NCI-H187 treated with DMSO at 0.1 percent for 48 hours (cell line): ENCODE measurements around the gene ODF2.
"Not testable (repeated sequence)": the region's sequence is repeated elsewhere in the genome, so short reads cannot be mapped to it uniquely, and the experiment has no call there.

Source experiments
- DNase-seq: peaks from one replicate; lab custom pipeline; 2025; lab: John Stamatoyannopoulos, UW

Gene ODF2

DNA sequence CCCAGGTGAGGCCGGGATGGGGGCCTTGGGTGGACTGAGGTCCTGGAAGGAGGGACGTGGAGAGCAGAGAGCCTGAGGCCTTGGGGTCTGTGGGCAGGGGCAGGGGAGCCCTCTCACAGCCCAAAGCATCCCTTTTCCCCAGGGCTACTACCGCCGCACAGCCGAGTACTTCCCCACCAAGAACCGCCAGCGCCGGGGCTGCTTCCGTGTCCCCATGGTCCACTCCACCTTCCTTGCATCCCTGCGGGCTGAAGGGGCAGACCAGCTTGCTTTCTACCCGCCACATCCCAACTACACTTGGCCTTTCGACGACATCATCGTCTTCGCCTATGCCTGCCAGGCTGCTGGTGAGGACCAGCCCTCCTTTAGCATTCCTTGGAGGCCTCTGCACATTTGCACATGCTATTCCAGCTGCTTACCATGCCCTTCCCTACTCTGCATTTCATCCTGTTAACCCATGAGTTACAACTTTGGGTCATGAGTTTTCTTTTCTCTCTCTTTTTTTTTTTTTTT, 31.5 kb upstream of the ODF2 start:
- no peak for DNase-seq

DNA sequence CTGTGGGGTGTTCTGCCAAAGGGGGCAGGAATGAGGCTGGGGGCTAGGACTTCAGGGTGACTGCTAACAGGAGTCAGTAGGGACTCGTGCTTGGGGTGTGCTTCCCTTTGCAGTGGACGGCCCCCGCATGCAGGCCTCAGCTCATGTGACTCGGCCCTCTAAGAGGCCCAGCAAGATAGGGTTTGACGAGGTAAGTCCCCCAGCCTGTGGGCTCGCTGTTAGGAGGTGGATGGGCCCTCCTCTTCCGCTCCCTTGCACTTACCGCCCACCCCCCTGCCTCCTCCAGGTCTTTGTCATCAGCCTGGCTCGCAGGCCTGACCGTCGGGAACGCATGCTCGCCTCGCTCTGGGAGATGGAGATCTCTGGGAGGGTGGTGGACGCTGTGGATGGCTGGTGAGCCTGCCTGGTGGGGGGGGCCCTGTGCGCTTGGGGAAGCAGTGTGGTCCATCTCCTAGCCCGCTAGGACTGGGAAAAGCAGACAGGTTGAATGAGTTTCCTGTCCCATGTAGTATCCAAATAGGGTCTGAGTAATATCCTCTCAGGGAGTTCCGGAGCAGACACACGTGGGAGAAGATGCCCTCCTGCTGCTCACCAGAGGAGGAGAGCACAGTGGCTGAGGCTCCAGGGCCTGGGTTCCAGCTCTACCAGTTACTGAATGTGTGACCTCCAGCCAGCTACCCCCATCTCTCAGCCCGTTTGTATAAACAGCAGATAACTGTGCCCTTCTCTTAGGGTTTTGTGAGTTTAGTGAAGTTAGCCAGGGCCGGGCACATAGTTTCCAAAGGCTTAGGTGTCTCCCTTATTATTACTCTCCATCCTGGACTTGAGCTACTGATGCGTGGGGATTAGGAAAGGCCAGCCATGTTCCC, 26.9 kb upstream of the ODF2 start:
- no peak for DNase-seq

DNA sequence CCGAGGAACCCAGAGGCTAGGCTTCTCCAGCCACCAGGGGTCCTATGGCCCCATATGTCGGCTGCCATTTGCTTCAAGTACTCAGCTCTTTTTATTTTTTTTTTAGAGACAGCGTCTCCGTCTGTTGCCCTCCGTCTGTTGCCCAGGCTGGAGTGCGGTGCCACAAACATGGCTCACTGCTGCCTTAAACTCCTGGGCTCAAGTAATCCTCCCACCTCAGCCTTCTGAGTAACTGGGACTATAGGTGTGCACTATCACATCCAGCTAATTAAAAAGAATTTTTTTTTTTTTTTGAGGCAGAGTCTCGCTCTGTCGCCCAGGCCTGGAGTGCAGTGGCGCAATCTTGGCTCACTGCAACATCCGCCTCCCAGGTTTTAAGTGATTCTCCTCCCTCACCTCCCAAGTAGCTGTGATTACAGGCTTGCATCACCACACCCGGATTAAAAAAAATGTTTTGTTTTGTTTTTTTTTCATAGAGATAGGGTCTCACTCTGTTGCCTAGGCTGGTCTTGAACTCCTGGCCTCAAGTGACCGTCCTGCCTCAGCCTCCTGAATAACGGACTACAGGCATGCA, 26.2 kb upstream of the ODF2 start:
- DNase-seq, result no peak

DNA sequence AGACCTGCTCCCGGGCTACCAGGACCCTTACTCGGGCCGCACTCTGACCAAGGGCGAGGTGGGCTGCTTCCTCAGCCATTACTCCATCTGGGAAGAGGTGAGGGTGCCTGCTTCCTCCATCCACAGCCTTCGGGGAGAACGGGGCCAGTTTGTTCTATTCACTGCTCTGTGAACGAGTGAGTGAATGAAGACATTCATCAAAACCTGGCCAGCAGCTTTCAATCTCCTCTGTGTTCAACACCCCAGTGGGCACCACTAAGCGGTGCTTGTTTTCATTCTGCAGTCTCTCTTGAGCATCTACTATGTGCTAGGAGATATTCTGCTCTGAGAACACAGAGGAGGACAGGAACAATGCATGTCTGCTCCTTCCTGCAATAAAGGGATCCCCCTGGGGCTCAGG, 24.6 kb upstream of the ODF2 start:
- no peak for DNase-seq

DNA sequence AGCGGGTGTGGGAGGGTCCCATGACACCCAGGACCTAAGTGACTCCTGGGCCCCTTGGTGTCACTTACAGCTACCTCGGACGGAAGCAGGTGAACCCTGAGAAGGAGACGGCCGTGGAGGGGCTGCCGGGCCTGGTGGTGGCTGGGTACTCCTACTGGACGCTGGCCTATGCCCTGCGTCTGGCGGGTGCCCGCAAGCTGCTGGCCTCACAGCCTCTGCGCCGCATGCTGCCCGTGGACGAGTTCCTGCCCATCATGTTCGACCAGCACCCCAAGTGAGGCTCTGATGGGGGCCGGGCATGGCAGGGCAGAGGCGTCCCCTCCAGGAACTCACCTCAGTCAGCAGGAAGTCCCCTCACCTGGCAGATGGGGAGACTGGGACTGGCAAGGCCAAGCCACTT, 21.5 kb upstream of the ODF2 start:
- DNase-seq, result no peak

DNA sequence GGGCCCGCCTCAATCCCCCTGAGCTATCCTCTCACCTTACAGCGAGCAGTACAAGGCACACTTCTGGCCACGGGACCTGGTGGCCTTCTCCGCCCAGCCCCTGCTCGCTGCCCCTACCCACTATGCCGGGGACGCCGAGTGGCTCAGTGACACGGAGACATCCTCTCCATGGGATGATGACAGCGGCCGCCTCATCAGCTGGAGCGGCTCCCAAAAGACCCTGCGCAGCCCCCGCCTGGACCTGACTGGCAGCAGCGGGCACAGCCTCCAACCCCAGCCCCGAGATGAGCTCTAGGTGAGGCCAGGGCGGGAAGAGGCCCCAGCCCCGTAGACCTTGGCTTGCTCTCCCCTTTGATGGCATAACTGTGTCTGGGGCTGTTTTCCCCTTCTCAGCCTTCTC, 20.2 kb upstream of the ODF2 start:
- DNase-seq, result no peak

DNA sequence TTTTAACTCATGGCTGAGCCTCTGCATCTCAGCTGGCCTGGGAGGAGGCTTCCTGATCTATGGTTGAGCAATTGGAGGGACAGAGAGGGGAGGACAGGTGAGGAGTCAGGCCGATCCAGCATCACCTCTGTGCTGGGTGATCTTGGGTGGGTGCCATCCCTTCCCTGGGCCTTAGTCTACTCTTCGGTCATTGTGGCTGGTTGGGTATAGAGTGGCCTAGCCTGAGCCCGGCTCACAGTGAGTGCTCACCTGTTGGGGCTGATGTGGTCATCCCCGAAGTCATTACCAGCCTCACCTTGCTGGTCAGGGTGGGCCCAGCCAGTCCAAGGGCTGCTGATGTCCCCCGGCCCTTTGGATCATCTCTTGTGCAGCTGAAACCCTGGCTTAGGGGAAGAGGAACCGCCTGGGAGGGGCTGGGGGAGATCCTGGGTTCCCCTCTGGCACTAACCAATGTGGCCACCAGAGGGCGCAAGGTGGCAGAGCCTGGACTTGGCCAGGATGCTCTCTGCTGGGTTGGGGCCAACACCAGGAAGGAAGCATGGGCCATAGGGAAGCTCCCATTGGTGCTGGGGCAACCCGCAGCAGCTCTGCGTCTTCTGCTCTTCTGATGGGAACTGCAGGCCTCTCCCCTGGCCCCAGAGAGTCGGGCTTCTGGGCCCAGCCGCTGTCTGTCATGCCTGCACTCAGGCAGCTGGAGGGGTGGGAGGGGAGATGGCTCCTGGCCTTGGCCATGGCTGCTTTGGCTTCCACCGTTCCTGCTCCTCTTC, 17.3 kb upstream of the ODF2 start:
- DNase-seq, result no peak

DNA sequence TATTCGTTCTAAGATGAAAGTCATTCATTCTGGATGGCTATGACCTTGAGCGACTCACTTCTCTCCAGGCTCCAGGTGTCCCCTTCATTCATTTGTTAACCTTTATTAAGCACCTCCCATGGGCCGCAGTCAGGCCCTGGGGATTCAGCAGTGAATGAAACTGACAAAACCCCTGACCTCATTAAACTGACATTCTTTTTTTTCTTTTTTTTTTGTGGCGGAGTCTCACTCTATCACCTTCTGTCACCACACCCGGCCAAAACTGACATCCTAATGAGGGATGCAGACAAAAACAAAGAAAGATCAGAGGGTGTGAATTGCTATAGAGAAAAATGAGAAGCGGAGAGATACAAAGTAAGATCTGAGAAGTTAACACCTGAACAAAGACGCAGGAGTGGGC, 16.5 kb upstream of the ODF2 start:
- no peak for DNase-seq

DNA sequence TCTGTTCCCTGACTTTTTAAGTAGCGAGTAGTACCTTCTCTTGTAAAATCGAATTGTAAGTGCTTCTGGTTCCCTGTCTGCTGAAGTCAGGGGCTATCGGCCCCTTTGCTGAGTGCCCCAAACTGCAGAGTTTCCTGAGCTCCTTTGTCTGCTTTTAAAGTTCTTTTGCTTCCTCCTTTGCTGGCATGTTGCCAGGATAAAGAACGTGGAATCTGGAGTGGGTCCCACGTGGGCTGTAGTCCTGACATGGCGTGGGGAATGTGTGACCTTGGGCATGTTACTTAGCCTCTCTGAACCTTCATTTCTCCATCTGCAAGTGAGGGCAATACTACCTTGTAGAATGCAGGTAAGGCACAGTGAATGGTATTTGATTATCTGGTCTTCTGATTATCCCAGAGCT, 13.7 kb upstream of the ODF2 start:
- no peak for DNase-seq

DNA sequence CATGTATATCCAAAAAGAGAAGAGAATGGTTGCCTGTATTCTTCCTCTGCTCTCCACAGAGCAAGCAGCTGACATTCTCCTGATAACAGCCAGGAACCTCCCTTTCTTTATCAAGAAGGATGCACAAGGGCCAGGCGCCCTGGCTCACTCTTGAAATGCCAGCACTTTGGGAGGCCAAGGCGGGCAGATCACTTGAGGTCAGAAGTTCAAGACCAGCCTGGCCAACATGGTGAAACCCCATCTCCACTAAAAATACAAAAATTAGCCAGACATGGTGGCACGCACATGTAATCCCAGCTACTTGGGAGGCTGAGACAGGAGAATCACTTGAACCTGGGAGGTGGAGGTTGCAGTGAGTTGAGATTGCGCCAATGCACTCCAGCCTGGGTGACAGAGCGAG, 9.3 kb upstream of the ODF2 start:
- DNase-seq, result not testable (repeated sequence)

DNA sequence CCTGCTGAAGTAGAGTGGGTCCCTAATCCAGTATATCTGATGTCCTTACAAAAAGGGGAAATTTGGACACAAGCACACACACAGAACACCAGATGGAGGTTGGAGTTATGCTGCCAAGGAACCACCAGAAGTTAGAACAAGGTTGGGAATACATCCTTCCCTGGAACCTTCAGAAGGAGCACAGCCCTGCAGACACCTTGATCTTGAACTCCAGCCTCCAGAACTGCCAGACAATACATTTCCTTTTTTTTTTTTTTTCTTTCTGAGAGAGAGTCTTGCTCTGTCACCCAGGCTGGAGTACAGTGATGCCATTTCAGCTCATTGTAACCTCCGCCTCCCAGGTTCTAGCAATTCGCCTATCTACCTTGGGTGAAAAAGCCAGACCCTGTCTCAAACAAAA, 7.1 kb upstream of the ODF2 start:
- no peak for DNase-seq

DNA sequence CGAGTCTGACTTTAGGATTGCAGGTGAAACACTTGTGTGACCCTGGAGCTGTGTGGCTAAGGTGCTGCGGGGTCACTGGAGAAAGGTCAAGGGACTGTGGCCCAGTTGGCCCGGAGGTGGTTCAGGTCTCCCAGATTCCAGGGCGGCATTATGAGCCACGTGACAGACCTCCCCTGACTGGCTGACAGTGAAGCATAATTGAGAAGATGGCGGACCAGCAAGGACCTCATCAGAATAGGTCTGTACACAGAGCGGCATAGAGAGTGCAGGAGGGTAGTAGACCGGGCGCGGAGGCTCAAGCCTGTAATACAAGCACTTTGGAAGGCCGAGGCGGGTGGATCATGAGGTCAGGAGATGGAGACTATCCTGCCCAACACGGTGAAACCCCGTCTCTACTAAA, 815 bp upstream of the ODF2 start:
- DNase-seq, result no peak

DNA sequence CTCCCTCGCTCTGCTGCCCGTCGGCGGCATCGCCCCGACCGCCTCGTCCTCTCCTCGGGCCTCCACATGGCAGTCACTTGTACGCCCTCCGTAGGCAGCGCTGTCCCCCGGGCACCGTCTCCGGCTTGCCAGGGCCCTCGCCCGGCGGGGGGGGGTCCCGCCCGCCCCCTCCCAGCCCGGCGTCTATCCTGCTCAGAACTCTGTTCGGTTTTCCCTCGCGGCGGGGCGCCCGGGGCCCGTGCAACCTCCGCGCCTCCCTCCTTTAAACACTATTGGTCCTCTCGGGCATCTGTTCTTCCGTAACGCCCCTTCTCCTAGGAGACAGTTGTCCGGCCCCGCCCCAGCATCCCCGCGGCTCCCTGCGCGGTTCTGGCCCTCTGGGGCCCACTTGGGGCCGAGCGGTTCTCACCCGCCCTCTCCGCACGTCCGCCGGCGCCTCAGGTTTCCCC, 831 bp downstream of the ODF2 start:
- no peak for DNase-seq

DNA sequence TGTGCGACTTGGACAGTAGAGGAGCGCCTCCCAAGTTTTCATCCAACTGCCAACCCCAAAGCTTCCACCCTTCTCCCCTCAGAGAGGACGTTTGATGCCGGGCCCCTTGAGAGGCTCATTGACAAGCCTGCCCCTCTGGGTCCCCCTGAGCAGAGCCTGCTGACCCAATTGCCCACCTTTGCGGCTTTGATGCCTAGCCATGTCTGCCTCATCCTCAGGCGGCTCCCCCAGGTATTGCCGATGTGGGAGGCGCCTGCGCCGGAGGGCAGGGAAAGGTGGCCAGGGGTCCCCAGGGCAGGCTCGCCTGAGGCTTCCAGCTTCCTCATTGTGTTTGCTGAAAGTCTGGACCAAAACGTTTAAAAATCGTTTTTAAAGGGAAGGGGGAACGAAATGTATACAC, 1.4 kb downstream of the ODF2 start:
- no peak for DNase-seq

DNA sequence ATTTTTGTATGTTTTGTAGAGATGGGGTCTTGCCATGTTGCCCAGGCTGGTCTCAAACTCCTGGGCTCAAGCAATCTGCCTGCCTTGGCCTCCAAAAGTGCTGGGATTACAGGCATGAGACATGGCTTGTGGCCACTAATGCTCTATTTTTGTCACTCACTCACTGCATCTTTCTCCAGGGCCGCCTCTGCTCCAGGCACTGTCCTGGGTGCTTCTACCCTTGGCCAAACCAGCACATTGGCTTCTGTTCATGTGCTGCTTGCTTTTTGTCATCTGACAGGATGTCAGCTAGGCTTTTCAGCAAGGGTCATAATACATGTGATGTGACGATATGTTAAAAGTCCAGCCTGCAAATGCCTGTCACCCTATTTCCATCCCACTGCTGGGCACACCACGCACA, 3.2 kb downstream of the ODF2 start:
- DNase-seq, result no peak

DNA sequence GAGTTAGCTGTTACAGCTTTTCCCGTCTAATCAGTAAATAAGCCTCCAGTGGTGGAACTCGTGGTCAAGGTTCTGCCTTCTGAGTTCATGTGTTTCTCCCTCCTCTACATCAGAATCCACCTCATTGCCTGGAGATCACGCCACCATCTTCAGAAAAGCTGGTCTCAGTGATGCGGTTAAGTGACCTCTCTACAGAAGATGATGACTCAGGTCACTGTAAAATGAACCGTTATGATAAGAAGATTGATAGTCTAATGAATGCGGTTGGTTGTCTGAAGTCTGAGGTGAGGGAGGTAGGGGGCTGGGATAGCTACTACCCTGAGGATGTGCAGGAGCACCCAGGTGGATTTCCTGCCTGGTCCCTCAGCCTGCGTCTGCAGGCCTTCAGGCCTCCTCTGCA, 13.3 kb downstream of the ODF2 start:
- no peak for DNase-seq

DNA sequence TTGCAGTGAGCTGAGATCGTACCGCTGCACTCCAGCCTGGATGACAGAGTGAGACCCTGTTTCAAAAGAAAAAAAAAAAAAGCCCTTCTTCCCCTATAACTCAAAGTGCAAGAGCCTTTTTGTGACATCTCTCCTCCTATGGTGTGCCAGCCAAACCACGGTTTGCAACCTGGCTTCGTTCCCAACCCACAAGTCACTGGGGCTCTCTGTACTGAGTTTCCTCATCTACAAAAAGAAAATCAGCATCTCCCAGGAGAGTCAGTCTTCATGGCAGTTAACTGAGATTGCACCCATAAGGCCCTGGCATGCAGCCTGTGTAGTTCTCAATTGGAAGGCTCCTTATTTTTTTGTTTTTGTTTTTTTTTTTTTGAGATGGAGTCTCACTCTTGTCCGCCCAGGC, 14.8 kb downstream of the ODF2 start:
- no peak for DNase-seq

DNA sequence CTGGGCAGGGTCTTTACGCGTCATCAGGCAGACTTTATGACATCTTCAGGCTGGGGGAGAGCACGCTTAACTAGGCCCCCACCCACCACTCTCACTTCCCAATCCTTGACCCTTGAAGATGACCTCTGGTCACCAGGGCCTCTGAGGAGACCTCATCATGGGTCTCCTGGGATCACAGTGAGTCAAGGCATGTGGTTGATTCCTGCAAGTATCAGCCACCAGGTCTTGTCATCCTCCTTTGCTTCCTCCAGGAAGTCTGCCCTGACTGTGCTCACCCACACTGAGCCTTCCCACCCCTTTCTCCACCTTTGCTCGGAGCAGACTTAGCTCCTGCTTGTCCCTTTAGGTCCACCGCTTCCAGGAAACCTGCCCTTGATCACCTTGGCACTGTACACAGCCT, 17.3 kb downstream of the ODF2 start:
- no peak for DNase-seq

DNA sequence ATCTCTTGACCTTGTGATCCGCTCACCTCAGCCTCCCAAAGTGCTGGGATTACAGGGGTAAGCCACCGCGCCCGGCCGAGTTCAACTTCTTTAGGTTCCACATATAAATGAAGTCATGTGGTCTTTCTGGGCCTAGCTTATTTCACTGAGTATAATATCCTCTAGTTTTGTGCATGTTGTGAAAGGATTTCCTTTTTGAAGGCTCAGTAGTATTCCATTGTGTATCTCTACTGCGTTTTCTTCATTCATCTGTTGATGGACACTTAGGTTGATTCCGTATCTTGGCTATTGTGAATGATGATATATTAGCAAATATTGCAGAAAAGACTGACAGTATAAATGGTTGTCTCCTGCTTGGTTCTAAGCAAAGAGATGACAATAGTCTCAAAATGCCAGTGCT, 20.1 kb downstream of the ODF2 start:
- DNase-seq, result no peak

DNA sequence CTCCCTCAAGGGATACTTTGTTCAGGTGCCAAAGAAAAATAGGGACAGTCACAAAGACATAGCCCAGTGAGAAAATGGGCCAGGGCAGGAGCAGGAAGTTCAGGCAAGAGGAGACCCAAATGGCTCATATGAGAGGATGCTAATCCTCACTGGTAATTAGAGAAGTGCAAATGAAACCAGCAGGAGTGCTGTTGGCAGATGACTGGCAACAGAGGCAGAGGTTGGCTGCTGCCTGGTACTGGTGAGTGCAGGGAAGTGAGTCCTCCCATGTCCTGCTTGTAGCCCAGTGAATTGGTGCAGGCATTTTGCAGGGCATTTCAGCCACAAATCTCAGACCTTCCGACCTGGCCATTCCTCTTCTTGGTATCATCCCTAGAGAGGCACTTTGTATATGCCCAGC, 23.5 kb downstream of the ODF2 start:
- DNase-seq, result no peak

DNA sequence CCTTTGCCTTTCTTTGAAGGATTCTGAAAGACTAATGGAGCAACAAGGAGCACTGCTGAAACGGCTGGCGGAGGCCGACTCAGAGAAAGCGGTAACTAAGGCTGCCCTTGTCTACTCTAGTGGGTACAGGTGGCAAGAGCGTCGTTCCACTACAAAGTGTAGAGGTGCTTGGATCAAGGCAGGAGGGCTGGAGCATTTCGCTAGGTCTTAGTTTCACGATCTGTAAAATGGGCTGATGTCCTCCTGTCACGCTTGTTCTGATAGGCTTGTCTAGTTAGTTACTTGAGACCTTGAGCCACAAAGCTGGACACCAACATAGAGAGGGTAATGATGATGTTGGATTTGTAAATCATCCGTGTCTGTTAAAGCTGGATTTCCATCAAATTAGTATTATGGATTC, 25.8 kb downstream of the ODF2 start:
- DNase-seq, result no peak

DNA sequence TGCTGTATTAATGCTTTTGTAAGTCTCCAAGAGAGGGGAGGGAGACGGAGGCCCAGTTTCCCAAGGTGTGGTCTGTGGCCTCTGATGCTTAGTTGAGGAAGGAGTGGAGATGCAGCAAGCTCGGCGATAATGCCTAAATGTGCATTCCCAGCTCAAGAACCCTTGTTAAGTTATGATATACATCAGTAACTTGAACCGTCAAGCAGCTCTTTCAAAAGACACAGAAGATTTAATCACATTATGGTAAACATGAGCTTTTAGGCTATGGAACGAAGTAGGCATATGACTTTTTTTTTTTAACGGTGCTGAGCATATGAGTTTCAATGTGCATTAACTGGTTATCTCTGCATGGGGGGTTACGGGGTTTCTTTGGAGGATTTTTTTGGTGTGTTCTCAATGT, 26.4 kb downstream of the ODF2 start:
- no peak for DNase-seq
